K562 (cell line): Measurements from ENCODE around the gene CHCHD10. TPM values are rescaled to one million over a fixed set of nuclear protein-coding genes. Genes with fewer than 3 reads are reported as not detected.

Experiments
- BCL6 ChIP-seq: fragments of 250-450 bp; sonication (Bioruptor Pico); IDR thresholded peaks from 2 replicates; pipeline ENCODE4 v1.4.0; 2020
- BHLHE40 ChIP-seq: IDR thresholded peaks from 2 replicates; pipeline ENCODE4 v1.6.1; 2011; ENCODE audit warnings: low read length, improper control_type of control experiment
- ELF2 ChIP-seq: fragments of 250-450 bp; sonication (Bioruptor Pico); IDR thresholded peaks from 2 replicates; pipeline ENCODE4 v1.5.0; 2021; ENCODE audit warnings: mild to moderate bottlenecking
- EP400 ChIP-seq: fragments of 450-650 bp; IDR thresholded peaks from 2 replicates; pipeline ENCODE4 v1.6.1; 2017; ENCODE audit warnings: antibody characterized with exemption, mild to moderate bottlenecking, moderate library complexity
- FIP1L1 ChIP-seq: fragments of 200-400 bp; formaldehyde crosslinking; IDR thresholded peaks from 2 replicates; pipeline ENCODE4 v1.6.1; 2018; ENCODE audit warnings: mild to moderate bottlenecking, low read depth, low read length; ENCODE audit not compliant: poor library complexity, severe bottlenecking
- LARP7 ChIP-seq: fragments of 450-650 bp; IDR thresholded peaks from 2 replicates; pipeline ENCODE4 v1.6.1; 2016
- RBFOX2 ChIP-seq: fragments of 200-400 bp; formaldehyde crosslinking; IDR thresholded peaks from 2 replicates; pipeline ENCODE4 v1.6.1; 2017; ENCODE audit warnings: low read depth, mild to moderate bottlenecking, low read length, moderate library complexity
- RBM25 ChIP-seq: fragments of 200-400 bp; formaldehyde crosslinking; IDR thresholded peaks from 2 replicates; pipeline ENCODE4 v1.6.1; 2018; ENCODE audit warnings: low read length, low read depth, moderate library complexity; ENCODE audit not compliant: severe bottlenecking
- SMAD4 ChIP-seq: fragments of 250-450 bp; sonication (Bioruptor Pico); conservative IDR thresholded peaks from 2 replicates; pipeline ENCODE4 v1.8.0; 2021; ENCODE audit warnings: inconsistent platforms, mild to moderate bottlenecking, moderate library complexity
- TBL1XR1 ChIP-seq, 2 experiments: IDR thresholded peaks; 2 replicates each; pipeline ENCODE4 v1.6.1; 2012; ENCODE audit warnings: improper control_type of control experiment in 2 of 2, low read length in 2 of 2, mild to moderate bottlenecking in 1 of 2
- YY1 ChIP-seq, 3 experiments: IDR thresholded peaks; 2 replicates each; pipeline ENCODE4 v1.6.1; 2011; ENCODE audit warnings: low read length in 2 of 3, mild to moderate bottlenecking in 2 of 3, moderate library complexity in 2 of 3, borderline replicate concordance in 1 of 3, control low read depth in 1 of 3, low read depth in 1 of 3; ENCODE audit not compliant: insufficient read depth in 3 of 3, insufficient replicate concordance in 2 of 3, control insufficient read depth in 1 of 3, insufficient read length in 1 of 3; ENCODE audit errors: extremely low read depth in 1 of 3
- ZNF347 ChIP-seq: fragments of 450-650 bp; formaldehyde crosslinking; IDR thresholded peaks from 2 replicates; pipeline ENCODE4 v1.4.0; 2020; ENCODE audit warnings: low read depth, mild to moderate bottlenecking, moderate library complexity
- ZNF408 ChIP-seq: fragments of 250-450 bp; sonication (Bioruptor Pico); IDR thresholded peaks from 2 replicates; pipeline ENCODE4 v1.4.0; 2020; ENCODE audit warnings: low read depth, mild to moderate bottlenecking, moderate library complexity
- ZNF79 ChIP-seq: fragments of 250-450 bp; sonication (Bioruptor Pico); IDR thresholded peaks from 2 replicates; pipeline ENCODE4 v1.4.0; 2020; ENCODE audit warnings: low read depth, mild to moderate bottlenecking, moderate library complexity
- ZSCAN32 ChIP-seq: fragments of 450-650 bp; formaldehyde crosslinking; IDR thresholded peaks from 2 replicates; pipeline ENCODE4 v1.4.0; 2020; ENCODE audit warnings: mild to moderate bottlenecking, moderate library complexity
- polyA plus RNA-seq, 8 experiments: library from polyadenylated mRNA; depleted of rRNA in 4 of 8; stranded (reverse) in 5 of 8; unstranded in 3 of 8; fragments of >200 nt; fragmentation: Nextera tagmentation in 2 of 8; fragmentation: Illumina TruSeq in 1 of 8; extraction: Ambion mirVana in 2 of 8; extraction: Trizol in 1 of 8; gene quantifications; 2 replicates each; pipeline versions ENCODE4 v1.2.1 to v1.2.3, GENCODE V29; 2011 to 2014; ENCODE audit warnings: inconsistent platforms in 1 of 8, missing spikeins in 1 of 8
- total RNA-seq, 7 experiments: library from RNA; depleted of rRNA in 6 of 7; stranded (reverse); fragments of >200 nt in 6 of 7; fragmentation: Illumina TruSeq in 2 of 7; extraction: Trizol in 2 of 7; gene quantifications; 2 replicates each; pipeline versions ENCODE4 v1.2.1 to v1.2.3, GENCODE V29; 2011 to 2021; ENCODE audit warnings: low replicate concordance in 1 of 7
- TF ChIP-seq, protein P1 (sequence below): sonication (generic); formaldehyde crosslinking; IDR thresholded peaks from 2 replicates; pipeline ENCODE4 v1.8.1; 2023; ENCODE audit warnings: mild to moderate bottlenecking, missing genetic modification reagents
- TF ChIP-seq, protein P2 (sequence below): fragments of 200-800 bp; sonication (Bioruptor generic); IDR thresholded peaks from 2 replicates; pipeline ENCODE4 v1.6.1; 2017; ENCODE audit warnings: missing genetic modification characterization, missing compliant biosample characterization
- TF ChIP-seq, protein P3 (sequence below): sonication (generic); formaldehyde crosslinking; IDR thresholded peaks from 2 replicates; pipeline ENCODE4 v1.9.0; 2022; ENCODE audit warnings: mild to moderate bottlenecking, missing genetic modification reagents
- TF ChIP-seq, protein P4 (sequence below), 2 experiments: fragments of 450-650 bp in 1 of 2; sonication (generic) in 1 of 2; formaldehyde crosslinking; conservative IDR thresholded peaks; 2 replicates each; pipeline versions ENCODE4 v1.4.0 to v1.8.1; 2020 to 2022; ENCODE audit warnings: mild to moderate bottlenecking in 1 of 2, missing genetic modification reagents in 1 of 2
- TF ChIP-seq, protein P5 (sequence below): fragments of 150-350 bp; conservative IDR thresholded peaks from 2 replicates; pipeline ENCODE4 v1.6.1; 2014; ENCODE audit warnings: low read length

The CHCHD10 gene
- total and polyA plus RNA-seq, 9 of the 15 experiments (the other 6 are each of a cell fraction or from before 2014, with no cell fraction given), result 15.2 to 292 (median 102) TPM

DNA sequence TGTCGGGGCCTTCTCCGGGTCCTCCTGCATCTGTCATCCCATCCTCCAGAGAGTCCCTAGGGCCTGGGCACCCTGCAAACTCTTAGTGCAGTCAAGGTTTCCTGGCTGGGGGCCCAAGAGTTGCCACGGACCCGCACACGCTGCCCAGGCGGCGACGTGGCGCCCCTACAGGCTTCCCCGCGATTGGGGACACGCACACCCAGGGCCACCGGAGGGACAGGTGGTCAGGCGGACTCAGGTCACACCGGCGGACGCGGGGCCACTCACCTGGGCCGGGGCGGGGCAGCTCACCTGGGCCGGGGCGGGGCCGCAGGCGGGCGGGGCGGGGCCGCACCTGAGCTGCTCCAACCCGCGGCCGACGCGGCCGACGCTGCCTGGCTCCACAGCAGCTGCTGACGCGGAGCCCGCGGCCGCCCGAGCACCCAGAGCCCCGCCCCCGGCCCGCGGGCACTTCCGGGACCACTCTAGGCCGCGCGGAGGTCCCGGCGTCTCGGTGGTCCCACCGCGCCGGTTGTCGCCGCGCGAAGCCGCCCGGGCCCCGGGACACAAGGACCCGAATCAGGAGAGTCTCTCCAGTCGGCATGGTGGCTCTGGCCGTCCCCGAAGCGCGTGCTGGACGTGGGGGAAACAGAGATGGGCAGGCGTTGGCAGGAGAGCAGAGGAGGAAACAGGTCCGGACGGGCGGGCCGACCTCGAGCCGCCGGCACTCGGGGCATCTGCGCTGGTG is 16.9 kb downstream of the CHCHD10 start, which contains the start of gene ZNF70 (continued):
- TF ChIP-seq, protein P1, sequence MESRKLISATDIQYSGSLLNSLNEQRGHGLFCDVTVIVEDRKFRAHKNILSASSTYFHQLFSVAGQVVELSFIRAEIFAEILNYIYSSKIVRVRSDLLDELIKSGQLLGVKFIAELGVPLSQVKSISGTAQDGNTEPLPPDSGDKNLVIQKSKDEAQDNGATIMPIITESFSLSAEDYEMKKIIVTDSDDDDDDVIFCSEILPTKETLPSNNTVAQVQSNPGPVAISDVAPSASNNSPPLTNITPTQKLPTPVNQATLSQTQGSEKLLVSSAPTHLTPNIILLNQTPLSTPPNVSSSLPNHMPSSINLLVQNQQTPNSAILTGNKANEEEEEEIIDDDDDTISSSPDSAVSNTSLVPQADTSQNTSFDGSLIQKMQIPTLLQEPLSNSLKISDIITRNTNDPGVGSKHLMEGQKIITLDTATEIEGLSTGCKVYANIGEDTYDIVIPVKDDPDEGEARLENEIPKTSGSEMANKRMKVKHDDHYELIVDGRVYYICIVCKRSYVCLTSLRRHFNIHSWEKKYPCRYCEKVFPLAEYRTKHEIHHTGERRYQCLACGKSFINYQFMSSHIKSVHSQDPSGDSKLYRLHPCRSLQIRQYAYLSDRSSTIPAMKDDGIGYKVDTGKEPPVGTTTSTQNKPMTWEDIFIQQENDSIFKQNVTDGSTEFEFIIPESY (CRISPR knock-in tag), result no peak
- no peak for TF ChIP-seq RBM25
- TF ChIP-seq BHLHE40, result no peak
- TF ChIP-seq ZSCAN32 (CRISPR knock-in tag), result no peak
- no peak for TF ChIP-seq BCL6
- no peak for TF ChIP-seq ZNF347 (CRISPR knock-in tag)
- TF ChIP-seq RBFOX2, result peak; percentile 87
- TF ChIP-seq, protein P2, sequence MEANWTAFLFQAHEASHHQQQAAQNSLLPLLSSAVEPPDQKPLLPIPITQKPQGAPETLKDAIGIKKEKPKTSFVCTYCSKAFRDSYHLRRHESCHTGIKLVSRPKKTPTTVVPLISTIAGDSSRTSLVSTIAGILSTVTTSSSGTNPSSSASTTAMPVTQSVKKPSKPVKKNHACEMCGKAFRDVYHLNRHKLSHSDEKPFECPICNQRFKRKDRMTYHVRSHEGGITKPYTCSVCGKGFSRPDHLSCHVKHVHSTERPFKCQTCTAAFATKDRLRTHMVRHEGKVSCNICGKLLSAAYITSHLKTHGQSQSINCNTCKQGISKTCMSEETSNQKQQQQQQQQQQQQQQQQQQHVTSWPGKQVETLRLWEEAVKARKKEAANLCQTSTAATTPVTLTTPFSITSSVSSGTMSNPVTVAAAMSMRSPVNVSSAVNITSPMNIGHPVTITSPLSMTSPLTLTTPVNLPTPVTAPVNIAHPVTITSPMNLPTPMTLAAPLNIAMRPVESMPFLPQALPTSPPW (CRISPR knock-in tag), result peak; percentile 88
- TF ChIP-seq LARP7, result no peak
- no peak for TF ChIP-seq FIP1L1
- no peak for TF ChIP-seq ZNF408 (CRISPR knock-in tag)
- peak; percentile 66 for TF ChIP-seq EP400
- TF ChIP-seq, protein P3, sequence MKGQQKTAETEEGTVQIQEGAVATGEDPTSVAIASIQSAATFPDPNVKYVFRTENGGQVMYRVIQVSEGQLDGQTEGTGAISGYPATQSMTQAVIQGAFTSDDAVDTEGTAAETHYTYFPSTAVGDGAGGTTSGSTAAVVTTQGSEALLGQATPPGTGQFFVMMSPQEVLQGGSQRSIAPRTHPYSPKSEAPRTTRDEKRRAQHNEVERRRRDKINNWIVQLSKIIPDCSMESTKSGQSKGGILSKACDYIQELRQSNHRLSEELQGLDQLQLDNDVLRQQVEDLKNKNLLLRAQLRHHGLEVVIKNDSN (CRISPR knock-in tag), result no peak
- peak; percentile 51; the same call in 1 of the 2 replicates for TF ChIP-seq SMAD4
- TF ChIP-seq ELF2 (CRISPR knock-in tag), result peak; percentile 94
- peak in 1 of 3 experiments; percentile 46 for TF ChIP-seq YY1 (IDR thresholded peaks at IDR 0.05; ENCODE audit: borderline replicate concordance in 1 of 3, control insufficient read depth in 1 of 3, extremely low read depth in 1 of 3, insufficient read depth in 3 of 3, insufficient read length in 1 of 3, insufficient replicate concordance in 2 of 3, low read depth in 1 of 3, low read length in 2 of 3)
- no peak for TF ChIP-seq ZNF79 (CRISPR knock-in tag)
- TF ChIP-seq, protein P4, sequence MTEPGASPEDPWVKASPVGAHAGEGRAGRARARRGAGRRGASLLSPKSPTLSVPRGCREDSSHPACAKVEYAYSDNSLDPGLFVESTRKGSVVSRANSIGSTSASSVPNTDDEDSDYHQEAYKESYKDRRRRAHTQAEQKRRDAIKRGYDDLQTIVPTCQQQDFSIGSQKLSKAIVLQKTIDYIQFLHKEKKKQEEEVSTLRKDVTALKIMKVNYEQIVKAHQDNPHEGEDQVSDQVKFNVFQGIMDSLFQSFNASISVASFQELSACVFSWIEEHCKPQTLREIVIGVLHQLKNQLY (CRISPR knock-in tag; conservative IDR thresholded peaks at IDR 0.05), result no peak
- TF ChIP-seq TBL1XR1 (IDR thresholded peaks at IDR 0.05; ENCODE audit: low read length in 2 of 2), result no peak
- TF ChIP-seq, protein P5, sequence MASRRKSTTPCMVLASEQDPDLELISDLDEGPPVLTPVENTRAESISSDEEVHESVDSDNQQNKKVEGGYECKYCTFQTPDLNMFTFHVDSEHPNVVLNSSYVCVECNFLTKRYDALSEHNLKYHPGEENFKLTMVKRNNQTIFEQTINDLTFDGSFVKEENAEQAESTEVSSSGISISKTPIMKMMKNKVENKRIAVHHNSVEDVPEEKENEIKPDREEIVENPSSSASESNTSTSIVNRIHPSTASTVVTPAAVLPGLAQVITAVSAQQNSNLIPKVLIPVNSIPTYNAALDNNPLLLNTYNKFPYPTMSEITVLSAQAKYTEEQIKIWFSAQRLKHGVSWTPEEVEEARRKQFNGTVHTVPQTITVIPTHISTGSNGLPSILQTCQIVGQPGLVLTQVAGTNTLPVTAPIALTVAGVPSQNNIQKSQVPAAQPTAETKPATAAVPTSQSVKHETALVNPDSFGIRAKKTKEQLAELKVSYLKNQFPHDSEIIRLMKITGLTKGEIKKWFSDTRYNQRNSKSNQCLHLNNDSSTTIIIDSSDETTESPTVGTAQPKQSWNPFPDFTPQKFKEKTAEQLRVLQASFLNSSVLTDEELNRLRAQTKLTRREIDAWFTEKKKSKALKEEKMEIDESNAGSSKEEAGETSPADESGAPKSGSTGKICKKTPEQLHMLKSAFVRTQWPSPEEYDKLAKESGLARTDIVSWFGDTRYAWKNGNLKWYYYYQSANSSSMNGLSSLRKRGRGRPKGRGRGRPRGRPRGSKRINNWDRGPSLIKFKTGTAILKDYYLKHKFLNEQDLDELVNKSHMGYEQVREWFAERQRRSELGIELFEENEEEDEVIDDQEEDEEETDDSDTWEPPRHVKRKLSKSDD, result no peak
